Mesenchymal stem cell (in vitro differentiated cells and primary cell): ENCODE data around the gene ARL4A.
"Not testable (repeated sequence)": the region's sequence is repeated elsewhere in the genome, so short reads cannot be mapped to it uniquely, and the experiment has no call there.

ENCODE experiments used
- DNase-seq: peaks from one replicate; pipeline ENCODE4 v3.0.0-alpha.2; 2013
- H2AFZ ChIP-seq: one replicate; pipeline ENCODE4 v1.6.1; 2013; ENCODE audit warnings: low read depth, mild to moderate bottlenecking, control low read depth, inconsistent platforms, low read length, moderate library complexity
- H2AK5ac ChIP-seq: 2 replicates; pipeline ENCODE4 v1.6.1; 2013; ENCODE audit warnings: low read length, moderate library complexity, mild to moderate bottlenecking, inconsistent platforms; ENCODE audit not compliant: severe bottlenecking
- H2BK120ac ChIP-seq: one replicate; pipeline ENCODE4 v1.6.1; 2013; ENCODE audit warnings: low read depth, mild to moderate bottlenecking, inconsistent platforms, low read length, moderate library complexity
- H2BK12ac ChIP-seq, 2 experiments: one replicate each; pipeline ENCODE4 v1.6.1; 2013; ENCODE audit warnings: inconsistent platforms in 2 of 2, low read length in 2 of 2, mild to moderate bottlenecking in 2 of 2, moderate library complexity in 2 of 2, control low read depth in 1 of 2
- H2BK15ac ChIP-seq: one replicate; pipeline ENCODE4 v1.6.1; 2013; ENCODE audit warnings: mild to moderate bottlenecking, low read depth, inconsistent platforms; ENCODE audit not compliant: poor library complexity, severe bottlenecking
- H2BK5ac ChIP-seq: 2 replicates; pipeline ENCODE4 v1.6.1; 2013; ENCODE audit warnings: low read depth, mild to moderate bottlenecking, low read length, control low read depth, inconsistent platforms; ENCODE audit not compliant: poor library complexity, severe bottlenecking
- H3K14ac ChIP-seq, 2 experiments: one replicate each; pipeline ENCODE4 v1.6.1; 2013; ENCODE audit warnings: inconsistent platforms in 2 of 2, low read length in 2 of 2, control low read depth in 1 of 2, mild to moderate bottlenecking in 1 of 2, moderate library complexity in 1 of 2
- H3K18ac ChIP-seq, 2 experiments: one replicate each; pipeline ENCODE4 v1.6.1; 2013; ENCODE audit warnings: inconsistent platforms in 2 of 2, low read length in 2 of 2, control low read depth in 1 of 2, low read depth in 1 of 2, mild to moderate bottlenecking in 1 of 2
- H3K23ac ChIP-seq, 2 experiments: one replicate each; pipeline ENCODE4 v1.6.1; 2013; ENCODE audit warnings: inconsistent platforms in 2 of 2, low read length in 2 of 2, mild to moderate bottlenecking in 2 of 2, moderate library complexity in 2 of 2, control low read depth in 1 of 2
- H3K27ac ChIP-seq: 2 replicates; pipeline ENCODE4 v1.5.1; 2013; ENCODE audit warnings: mild to moderate bottlenecking, moderate library complexity, low read length, control low read depth, inconsistent platforms; ENCODE audit not compliant: poor library complexity, severe bottlenecking
- H3K27me3 ChIP-seq, 2 experiments: 2 replicates each; pipeline versions ENCODE4 v1.6.1 to v1.7.0; 2013; ENCODE audit warnings: low read length in 2 of 2, mild to moderate bottlenecking in 2 of 2, moderate library complexity in 2 of 2, control low read depth in 1 of 2, inconsistent platforms in 1 of 2; ENCODE audit not compliant: control insufficient read depth in 1 of 2, insufficient read depth in 1 of 2
- H3K36me3 ChIP-seq, 2 experiments: 2 replicates each; pipeline versions ENCODE4 v1.6.1 to v1.7.0; 2013; ENCODE audit warnings: low read length in 2 of 2, control low read depth in 1 of 2, inconsistent platforms in 1 of 2, low read depth in 1 of 2, mild to moderate bottlenecking in 1 of 2; ENCODE audit not compliant: insufficient read depth in 2 of 2, control insufficient read depth in 1 of 2
- H3K4ac ChIP-seq, 2 experiments: one replicate each; pipeline ENCODE4 v1.6.1; 2013; ENCODE audit warnings: inconsistent platforms in 2 of 2, low read length in 2 of 2, mild to moderate bottlenecking in 2 of 2, moderate library complexity in 2 of 2, control low read depth in 1 of 2, low read depth in 1 of 2
- H3K4me1 ChIP-seq: 2 replicates; pipeline ENCODE4 v1.6.1; 2013; ENCODE audit warnings: low read depth, low read length, control low read depth; ENCODE audit not compliant: control insufficient read depth, insufficient read depth
- H3K4me2 ChIP-seq: 2 replicates; pipeline ENCODE4 v1.6.1; 2013; ENCODE audit warnings: low read length, mild to moderate bottlenecking, inconsistent platforms; ENCODE audit not compliant: poor library complexity, severe bottlenecking
- H3K4me3 ChIP-seq, 2 experiments: 2 replicates each; pipeline versions ENCODE4 v1.5.1 to v1.7.0; 2013; ENCODE audit warnings: low read length in 2 of 2, mild to moderate bottlenecking in 2 of 2, control low read depth in 1 of 2, low read depth in 1 of 2; ENCODE audit not compliant: insufficient read depth in 1 of 2
- H3K79me1 ChIP-seq: replicated peaks from 2 replicates; pipeline ENCODE4 v1.6.1; 2013; ENCODE audit warnings: mild to moderate bottlenecking, control low read depth, low read length, inconsistent platforms; ENCODE audit not compliant: poor library complexity, severe bottlenecking
- H3K9ac ChIP-seq: 2 replicates; pipeline ENCODE4 v1.7.0; 2013; ENCODE audit warnings: mild to moderate bottlenecking, low read length, moderate library complexity
- H3K9me3 ChIP-seq: 2 replicates; pipeline ENCODE4 v1.7.0; 2013; ENCODE audit warnings: mild to moderate bottlenecking, low read length; ENCODE audit not compliant: control insufficient read depth
- H4K8ac ChIP-seq: one replicate; pipeline ENCODE4 v1.6.1; 2013; ENCODE audit warnings: inconsistent platforms, mild to moderate bottlenecking, low read length, moderate library complexity
- H4K91ac ChIP-seq: one replicate; pipeline ENCODE4 v1.6.1; 2013; ENCODE audit warnings: mild to moderate bottlenecking, low read length, inconsistent platforms
- WGBS: methylation state at CpG from one replicate; pipeline ENCODE4 v1.1.7; 2013; ENCODE audit warnings: mixed read lengths; 5-methylcytosine and 5-hydroxymethylcytosine counted together

Gene ARL4A

DNA sequence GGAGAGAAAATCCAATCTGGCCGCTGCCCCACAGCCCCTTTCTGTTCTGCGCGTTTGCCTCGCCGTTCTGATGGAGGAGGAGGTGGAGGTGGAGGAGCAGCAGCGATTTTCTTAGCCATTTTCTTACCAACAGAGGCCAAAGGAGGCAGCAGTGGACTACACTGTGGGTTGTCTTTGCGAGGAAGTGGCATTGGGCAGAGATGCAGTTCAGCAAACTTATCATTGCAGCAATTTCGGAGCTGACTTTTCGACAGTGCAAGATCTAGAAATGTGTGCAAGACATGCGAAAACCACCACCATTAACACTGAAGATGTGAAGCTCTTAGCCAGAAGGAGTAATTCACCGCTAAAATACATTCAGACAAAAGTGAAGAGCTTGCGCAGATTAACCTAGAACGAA lies 1.9 kb upstream of the ARL4A start:
- no peaks in the 10 kb centered on the region for H3K27me3 ChIP-seq
- H3K36me3 ChIP-seq, result no peaks in the 10 kb centered on the region
- H2BK15ac ChIP-seq, result no peak overlapping the region
- no peak overlapping the region for H3K18ac ChIP-seq
- WGBS, result 70% methylated on average over 13 of the region's 13 CpGs
- H4K8ac ChIP-seq, result no peak overlapping the region
- H2BK120ac ChIP-seq, result no peak overlapping the region
- no peak overlapping the region for H2BK12ac ChIP-seq
- no peak overlapping the region for H2AFZ ChIP-seq
- DNase-seq, result peak; percentile 52
- H3K23ac ChIP-seq, result no peak overlapping the region
- peaks cover 1% of the 10 kb centered on the region for H3K79me1 ChIP-seq
- no peak overlapping the region for H3K27ac ChIP-seq
- no peak overlapping the region for H3K4me2 ChIP-seq
- H4K91ac ChIP-seq, result no peak overlapping the region
- H3K4me3 ChIP-seq, result peak overlapping the region in 1 of 2 experiments; percentile 82
- H3K14ac ChIP-seq, result no peak overlapping the region
- no peak overlapping the region for H2BK5ac ChIP-seq
- no peak overlapping the region for H2AK5ac ChIP-seq
- peak overlapping the region; percentile 94 for H3K9ac ChIP-seq
- H3K4ac ChIP-seq, result no peak overlapping the region
- H3K9me3 ChIP-seq, result no peaks in the 10 kb centered on the region
- H3K4me1 ChIP-seq, result peaks cover 4% of the 10 kb centered on the region

- Histone ChIP-seq H3K9ac (peak overlapping the region; percentile 94), H3K27me3 (no peaks in the 10 kb centered on the region), H3K79me1 (peaks cover 1% of the 10 kb centered on the region), H3K9me3 (no peaks in the 10 kb centered on the region), H3K36me3 (no peaks in the 10 kb centered on the region), H3K4me3 (peak overlapping the region; percentile 82 to 91), H3K14ac (peak overlapping the region in 1 of 2 experiments; percentile 53), H3K4ac (peak overlapping the region; percentile 3 to 86), H2BK15ac (peak overlapping the region; percentile 70), H2AK5ac (no peak overlapping the region), H3K4me2 (peak overlapping the region; percentile 74), H3K27ac (no peak overlapping the region), H2AFZ (peak overlapping the region; percentile 94), H3K4me1 (peaks cover 4% of the 10 kb centered on the region), H3K23ac (peak overlapping the region in 1 of 2 experiments; percentile 67), H4K8ac (peak overlapping the region; percentile 92), H4K91ac (peak overlapping the region; percentile 71), H3K18ac (peak overlapping the region; percentile 65 to 96), H2BK12ac (peak overlapping the region; percentile 38 to 94), H2BK5ac (no peak overlapping the region), H2BK120ac (no peak overlapping the region)
- DNase-seq, result peak; percentile 94
- 10% methylated on average over 51 of the region's 54 CpGs for WGBS
These were observed 1.1 kb upstream of the ARL4A start for GRCh38 chr7:12686234-12686890.

GRCh38 chr7:12687718-12688171 lies 312 bp downstream of the ARL4A start:
- no peak overlapping the region for H3K14ac ChIP-seq
- no peak overlapping the region for H2BK12ac ChIP-seq
- H3K9ac ChIP-seq, result peak overlapping the region; percentile 94
- no peak overlapping the region for H2AK5ac ChIP-seq
- peak overlapping the region; percentile 40 to 82 for H3K4me3 ChIP-seq
- H4K8ac ChIP-seq, result no peak overlapping the region
- H3K4ac ChIP-seq, result no peak overlapping the region
- no peaks in the 10 kb centered on the region for H3K36me3 ChIP-seq
- H4K91ac ChIP-seq, result no peak overlapping the region
- H3K4me2 ChIP-seq, result peak overlapping the region; percentile 59
- no peaks in the 10 kb centered on the region for H3K27me3 ChIP-seq
- no peak overlapping the region for H2BK5ac ChIP-seq
- H2BK120ac ChIP-seq, result no peak overlapping the region
- no peak for DNase-seq
- no peak overlapping the region for H3K23ac ChIP-seq
- no peak overlapping the region for H2BK15ac ChIP-seq
- 0% methylated on average over 8 of the region's 12 CpGs for WGBS
- no peaks in the 10 kb centered on the region for H3K9me3 ChIP-seq
- H3K27ac ChIP-seq, result peak overlapping the region; percentile 55
- peak overlapping the region in 1 of 2 experiments; percentile 56 for H3K18ac ChIP-seq
- H3K79me1 ChIP-seq, result peaks cover 1% of the 10 kb centered on the region
- no peak overlapping the region for H2AFZ ChIP-seq
- H3K4me1 ChIP-seq, result peaks cover 4% of the 10 kb centered on the region

GRCh38 chr7:12688485-12689170 lies 1.2 kb downstream of the ARL4A start:
- not testable (repeated sequence) for H3K18ac ChIP-seq, H3K4me1 ChIP-seq, H2AFZ ChIP-seq, H3K79me1 ChIP-seq, H3K27me3 ChIP-seq, H2BK120ac ChIP-seq, H2BK12ac ChIP-seq, H3K23ac ChIP-seq, H3K4me2 ChIP-seq, H3K4ac ChIP-seq, H4K8ac ChIP-seq, H3K9me3 ChIP-seq, H2BK15ac ChIP-seq, H2BK5ac ChIP-seq, H4K91ac ChIP-seq, DNase-seq, H3K9ac ChIP-seq, H3K14ac ChIP-seq, H3K4me3 ChIP-seq, H3K36me3 ChIP-seq, H3K27ac ChIP-seq, H2AK5ac ChIP-seq
- WGBS, result no CpG with 5 or more reads among the region's 3 CpGs
